A673 (cell line): ENCODE measurements around the gene CBLB. TPM values are rescaled to one million over a fixed set of nuclear protein-coding genes. Genes with fewer than 3 reads are reported as not detected.

ENCODE experiments used
- BruUV-seq: library from RNA; stranded (reverse); fragments of 400-500 nt; replicated peaks from 2 replicates; lab custom pipeline; 2021; lab: Mats Ljungman, UMichigan
- CTCF ChIA-PET: fragments of 300-600 bp; sonication (Branson Sonifier 250); formaldehyde crosslinking; loops from one replicate; lab custom pipeline; 2022; ENCODE audit warnings: antibody characterized with exemption; lab: Charles Lee
- POLR2A ChIA-PET: fragments of 300-600 bp; sonication (Branson Sonifier 250); formaldehyde crosslinking; loops from one replicate; lab custom pipeline; 2022; ENCODE audit warnings: antibody characterized with exemption; ENCODE audit not compliant: low non-redundant PET; lab: Charles Lee
- DNase-seq: peaks from one replicate; pipeline ENCODE4 v3.0.0-alpha.2; 2015; ENCODE audit warnings: low spot score
- H3K27ac ChIP-seq: fragments of 200-600 bp; sonication (generic); 2 replicates; pipeline ENCODE4 v1.5.1; 2016; ENCODE audit warnings: mixed run types, low read depth, mild to moderate bottlenecking, mixed read lengths, antibody characterized with exemption, low read length; ENCODE audit not compliant: poor library complexity, severe bottlenecking
- H3K27me3 ChIP-seq: fragments of 200-600 bp; sonication (generic); replicated peaks from 2 replicates; pipeline ENCODE4 v1.6.1; 2017; ENCODE audit warnings: mixed run types, low read depth, mild to moderate bottlenecking, mixed read lengths, antibody characterized with exemption, low read length; ENCODE audit not compliant: insufficient read depth, poor library complexity
- H3K36me3 ChIP-seq: fragments of 200-600 bp; sonication (generic); 2 replicates; pipeline ENCODE4 v1.6.1; 2016; ENCODE audit warnings: mixed run types, mild to moderate bottlenecking, mixed read lengths, antibody characterized with exemption, low read length; ENCODE audit not compliant: insufficient read depth, poor library complexity, severe bottlenecking
- H3K4me1 ChIP-seq: fragments of 200-600 bp; sonication (generic); 2 replicates; pipeline ENCODE4 v1.6.1; 2017; ENCODE audit warnings: mixed run types, mild to moderate bottlenecking, mixed read lengths, antibody characterized with exemption, low read length; ENCODE audit not compliant: insufficient read depth, poor library complexity, severe bottlenecking
- H3K4me3 ChIP-seq: fragments of 200-600 bp; sonication (generic); 2 replicates; pipeline ENCODE4 v1.5.1; 2016; ENCODE audit warnings: low read depth, mixed run types, mild to moderate bottlenecking, mixed read lengths, low read length; ENCODE audit not compliant: poor library complexity, severe bottlenecking
- H3K9me3 ChIP-seq: fragments of 200-600 bp; sonication (generic); 2 replicates; pipeline ENCODE4 v1.6.1; 2016; ENCODE audit warnings: mixed run types, low read depth, mild to moderate bottlenecking, mixed read lengths, antibody characterized with exemption, low read length; ENCODE audit not compliant: poor library complexity, severe bottlenecking
- EZH2 ChIP-seq: fragments of 200-600 bp; sonication (generic); IDR thresholded peaks from 2 replicates; pipeline ENCODE4 v1.6.1; 2017; ENCODE audit warnings: borderline replicate concordance, low read depth, mild to moderate bottlenecking, mixed read lengths, antibody characterized with exemption, low read length; ENCODE audit not compliant: poor library complexity, severe bottlenecking
- intact Hi-C: fragments of 100-400 bp; cut with micrococcal nuclease; formaldehyde crosslinking; loops from one replicate; pipeline ENCODE4 v1.10.0; 2022; ENCODE audit not compliant: unreplicated experiment
- total RNA-seq: library from RNA; stranded (reverse); gene quantifications from 2 replicates; pipeline ENCODE4 v1.2.3, GENCODE V29; 2021
- TF ChIP-seq, protein P1 (sequence below): fragments of 300-800, 200-600 bp; sonication (generic); conservative IDR thresholded peaks from 2 replicates; pipeline ENCODE4 v1.5.1; 2017; ENCODE audit warnings: low read depth, mild to moderate bottlenecking, antibody characterized with exemption, low read length, moderate library complexity, mixed read lengths

CBLB gene
- total RNA-seq, 1 experiment from 2014 or later = 23.3 TPM

DNA sequence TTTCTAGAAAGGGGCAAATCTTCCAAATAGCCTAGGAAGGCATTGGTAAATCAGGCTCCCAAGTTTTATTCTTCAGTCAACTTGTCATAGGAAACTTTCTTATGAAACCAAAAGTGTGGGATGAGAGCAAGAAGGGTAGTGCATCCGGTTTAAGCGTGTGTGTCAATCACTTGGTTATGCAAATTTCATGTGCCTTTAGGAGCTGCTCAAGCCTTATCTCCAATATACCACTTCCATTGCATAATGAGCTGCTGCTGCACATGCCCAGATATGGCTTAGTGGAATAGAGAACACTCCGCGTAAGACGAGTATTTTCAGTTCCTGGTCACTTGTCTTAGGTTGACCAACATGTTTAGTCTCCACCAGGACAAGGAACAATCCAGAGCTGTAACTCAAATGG is 242.1 kb downstream of the CBLB start:
- Histone ChIP-seq H3K27me3 (no peaks in the 10 kb centered on the region), H3K36me3 (no peaks in the 10 kb centered on the region), H3K4me3 (no peak overlapping the region), H3K9me3 (no peaks in the 10 kb centered on the region), H3K4me1 (no peaks in the 10 kb centered on the region), H3K27ac (no peak overlapping the region)
- ChIA-PET CTCF (no interaction called here), POLR2A (no interaction called here)
- TF ChIP-seq, protein P1, sequence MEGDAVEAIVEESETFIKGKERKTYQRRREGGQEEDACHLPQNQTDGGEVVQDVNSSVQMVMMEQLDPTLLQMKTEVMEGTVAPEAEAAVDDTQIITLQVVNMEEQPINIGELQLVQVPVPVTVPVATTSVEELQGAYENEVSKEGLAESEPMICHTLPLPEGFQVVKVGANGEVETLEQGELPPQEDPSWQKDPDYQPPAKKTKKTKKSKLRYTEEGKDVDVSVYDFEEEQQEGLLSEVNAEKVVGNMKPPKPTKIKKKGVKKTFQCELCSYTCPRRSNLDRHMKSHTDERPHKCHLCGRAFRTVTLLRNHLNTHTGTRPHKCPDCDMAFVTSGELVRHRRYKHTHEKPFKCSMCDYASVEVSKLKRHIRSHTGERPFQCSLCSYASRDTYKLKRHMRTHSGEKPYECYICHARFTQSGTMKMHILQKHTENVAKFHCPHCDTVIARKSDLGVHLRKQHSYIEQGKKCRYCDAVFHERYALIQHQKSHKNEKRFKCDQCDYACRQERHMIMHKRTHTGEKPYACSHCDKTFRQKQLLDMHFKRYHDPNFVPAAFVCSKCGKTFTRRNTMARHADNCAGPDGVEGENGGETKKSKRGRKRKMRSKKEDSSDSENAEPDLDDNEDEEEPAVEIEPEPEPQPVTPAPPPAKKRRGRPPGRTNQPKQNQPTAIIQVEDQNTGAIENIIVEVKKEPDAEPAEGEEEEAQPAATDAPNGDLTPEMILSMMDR = no peak
- TF ChIP-seq EZH2 = no peak
- intact Hi-C loops = no loop called here
- BruUV-seq = no TSS peak
- DNase-seq = no peak

DNA sequence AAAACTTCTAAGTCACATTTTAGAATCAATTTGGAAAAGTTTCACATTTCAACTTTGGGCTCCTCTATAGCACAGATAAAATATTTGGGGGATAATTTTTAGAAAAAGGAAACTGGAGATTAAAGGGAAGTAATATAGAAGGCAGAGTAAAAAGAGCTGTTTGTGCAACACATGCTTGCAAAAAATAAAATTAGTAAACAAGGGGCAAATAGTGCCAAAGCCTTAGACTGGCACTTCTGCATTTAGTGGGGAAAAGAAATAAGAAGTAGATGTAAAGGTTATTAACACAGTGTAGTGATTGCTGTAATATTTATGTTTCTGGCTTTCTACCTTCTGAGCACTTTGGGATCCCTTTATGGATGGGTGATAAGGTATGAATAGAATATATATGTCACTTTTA is 246.6 kb downstream of the CBLB start:
- POLR2A ChIA-PET = no interaction called here
- Histone ChIP-seq H3K36me3 (no peaks in the 10 kb centered on the region), H3K27me3 (no peaks in the 10 kb centered on the region), H3K4me1 (no peaks in the 10 kb centered on the region), H3K9me3 (no peaks in the 10 kb centered on the region), H3K27ac (no peak overlapping the region), H3K4me3 (no peak overlapping the region)
- intact Hi-C loops = no loop called here
- CTCF ChIA-PET = no interaction called here
- TF ChIP-seq, protein P1 = no peak
- TF ChIP-seq EZH2 = no peak
- no peak for DNase-seq
- no TSS peak for BruUV-seq

DNA sequence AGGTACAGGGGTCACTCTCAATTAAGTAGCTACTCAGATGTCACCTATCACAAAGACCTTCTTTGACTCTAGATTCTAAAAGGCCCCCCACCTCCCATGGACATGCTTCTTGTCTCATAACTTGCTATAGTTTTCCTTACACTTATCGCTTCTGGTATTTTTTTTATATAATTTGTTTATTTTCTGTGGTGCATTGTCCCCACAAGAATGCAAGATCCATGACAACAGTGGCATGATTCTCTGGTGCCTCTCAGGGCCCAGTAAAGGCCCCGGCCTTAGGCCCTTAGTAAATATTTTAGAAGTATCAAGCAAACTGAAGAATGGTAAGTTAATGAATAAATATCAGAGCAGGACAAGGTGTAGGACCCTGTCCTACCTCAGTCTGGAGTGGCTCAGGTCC is 248.6 kb downstream of the CBLB start:
- CTCF ChIA-PET = no interaction called here
- intact Hi-C loops = no loop called here
- no TSS peak for BruUV-seq
- POLR2A ChIA-PET = no interaction called here
- Histone ChIP-seq H3K36me3 (no peaks in the 10 kb centered on the region), H3K9me3 (no peaks in the 10 kb centered on the region), H3K4me1 (no peaks in the 10 kb centered on the region), H3K4me3 (no peak overlapping the region), H3K27me3 (no peaks in the 10 kb centered on the region), H3K27ac (no peak overlapping the region)
- no peak for TF ChIP-seq EZH2
- TF ChIP-seq, protein P1 = no peak
- no peak for DNase-seq
